GM18502 (cell line): ENCODE results near the gene NBEA.

Experiments used
- ATAC-seq: cut with Tn5 transposase; IDR thresholded peaks from one replicate; pipeline ENCODE4 v1.9.1; 2021; ENCODE audit warnings: mild to moderate bottlenecking; ENCODE audit not compliant: unreplicated experiment, poor library complexity

Gene NBEA

DNA sequence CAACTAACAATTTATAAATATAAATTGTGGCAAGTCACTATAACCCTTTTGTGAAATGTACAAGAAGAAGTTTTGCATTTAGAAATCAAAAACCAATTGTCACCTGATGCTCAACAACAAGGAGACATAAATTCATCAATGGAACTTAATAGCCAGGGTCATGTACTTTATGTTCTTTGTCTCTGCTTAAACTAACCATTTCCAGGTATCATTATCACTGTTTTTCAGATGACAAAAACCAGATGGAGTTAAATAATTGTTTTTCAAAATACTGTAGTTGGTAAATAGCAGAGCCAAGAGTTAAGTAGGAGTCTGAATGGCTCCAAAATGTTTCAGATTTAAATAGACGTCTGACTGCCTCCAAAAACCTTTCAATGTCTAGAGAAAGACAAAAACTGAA is 606.7 kb downstream of the NBEA start:
- no peak for ATAC-seq

DNA sequence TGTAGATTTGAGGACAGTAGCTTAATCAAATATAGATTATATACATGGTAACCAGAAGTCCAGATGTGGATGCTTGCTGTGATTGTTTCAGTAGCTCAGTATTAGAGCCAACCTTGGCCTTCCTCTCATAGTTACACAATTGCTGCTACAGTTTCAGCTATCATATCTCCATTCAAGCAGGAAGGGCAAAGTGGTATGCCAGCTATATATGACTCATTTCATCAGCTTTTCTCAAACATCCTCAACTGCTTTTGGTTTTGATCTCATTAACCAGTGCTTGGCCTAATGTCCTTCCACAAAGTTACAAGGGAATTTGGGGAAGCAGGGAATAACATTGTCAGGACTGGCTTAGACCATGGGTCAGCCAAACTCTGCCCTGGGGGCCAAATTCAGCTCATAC is 607.4 kb downstream of the NBEA start:
- ATAC-seq = peak; percentile 52

DNA sequence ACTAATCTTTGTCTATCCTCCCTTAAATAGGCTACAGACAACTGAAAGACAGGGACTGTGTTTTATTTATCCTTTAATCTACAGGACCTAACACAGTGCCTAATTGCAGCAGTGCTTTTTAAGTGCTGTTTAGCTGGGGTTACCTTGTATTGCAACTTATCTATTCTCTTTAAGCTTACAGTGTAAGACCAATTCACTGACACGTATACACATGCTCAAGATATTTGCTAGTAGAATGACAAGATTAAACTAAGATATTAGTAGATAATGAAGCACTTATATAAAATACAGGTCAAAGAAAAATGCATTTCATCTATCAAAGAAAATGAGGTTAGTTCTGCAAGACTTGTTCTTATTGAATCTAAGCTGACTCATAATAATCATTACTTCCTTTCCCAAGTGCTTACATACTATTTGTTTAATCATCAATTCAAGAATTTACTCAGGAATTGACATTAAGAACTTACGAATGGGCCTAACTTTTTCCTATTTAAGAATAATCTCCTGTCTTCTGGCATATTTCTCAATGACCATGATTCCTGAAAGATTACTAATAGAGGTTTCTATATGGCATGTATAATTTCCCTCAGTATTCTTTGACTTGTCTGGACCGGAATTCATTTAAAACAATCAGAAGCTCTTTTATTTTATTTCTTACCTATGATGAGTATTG is 610.2 kb downstream of the NBEA start:
- no peak for ATAC-seq

DNA sequence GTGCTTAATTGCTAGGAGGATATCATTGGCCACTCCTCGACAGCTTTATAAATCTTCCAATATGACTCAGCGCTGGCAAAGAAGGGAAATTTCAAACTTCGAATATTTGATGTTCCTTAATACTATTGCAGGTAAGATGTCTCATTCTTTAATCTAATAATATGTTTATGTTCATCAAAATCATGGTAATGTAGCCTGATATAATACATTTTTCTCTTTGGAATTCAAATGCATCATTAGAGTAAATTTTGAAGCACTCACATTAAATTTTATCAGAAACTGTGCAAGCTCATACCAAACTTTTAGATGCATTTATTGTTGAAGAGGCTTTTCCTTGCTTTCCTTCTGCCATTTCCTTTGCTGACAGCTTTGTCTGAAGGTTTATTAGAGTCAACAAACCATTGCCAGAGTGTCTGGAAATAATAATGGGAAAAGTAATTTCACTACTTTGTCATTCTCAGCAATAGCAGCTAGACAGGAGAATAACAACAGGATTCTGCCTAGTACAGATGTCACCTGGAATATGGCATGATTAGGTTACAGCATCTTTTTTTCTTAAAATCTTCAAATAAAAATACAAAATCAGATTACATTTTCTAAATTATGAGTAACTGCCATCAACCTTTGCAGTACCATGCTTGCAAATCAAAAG is 613.0 kb downstream of the NBEA start:
- ATAC-seq = no peak

DNA sequence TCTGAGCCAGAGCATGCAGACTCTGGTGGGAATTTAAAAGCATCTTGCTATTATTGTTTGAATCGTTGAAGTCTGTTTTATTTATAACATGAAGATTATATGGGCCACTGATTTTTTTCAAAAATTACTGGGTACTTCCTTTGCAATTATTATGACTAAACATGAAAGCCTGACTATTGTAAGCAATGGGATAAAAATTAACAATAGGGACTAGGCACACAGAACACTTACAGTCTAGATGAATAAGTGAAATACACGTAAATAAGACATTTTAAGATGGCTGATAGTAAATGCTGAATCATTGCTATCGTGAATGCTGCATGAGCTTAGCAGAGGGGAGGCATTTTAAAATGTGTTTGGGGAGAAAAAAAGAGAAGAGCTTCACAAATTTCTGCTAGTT is 615.4 kb downstream of the NBEA start:
- ATAC-seq = no peak

DNA sequence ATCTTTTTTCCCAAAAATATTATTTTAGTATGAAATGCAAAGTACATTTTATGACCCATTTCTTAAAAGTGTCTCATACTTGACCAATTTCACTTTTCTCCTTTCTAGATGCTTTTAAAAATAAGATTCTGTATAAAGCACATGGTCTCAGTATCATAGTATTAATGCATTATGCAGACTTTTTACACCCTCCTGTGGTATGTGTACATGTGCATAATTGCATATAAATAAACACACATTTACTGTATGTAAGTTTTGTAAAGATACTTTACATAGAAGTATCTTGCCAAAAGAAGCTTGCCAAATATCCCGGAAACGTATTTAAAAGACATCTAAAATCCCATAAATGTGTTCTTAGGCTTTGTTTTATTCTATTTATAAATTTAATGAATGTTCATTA is 619.5 kb downstream of the NBEA start:
- ATAC-seq = no peak

DNA sequence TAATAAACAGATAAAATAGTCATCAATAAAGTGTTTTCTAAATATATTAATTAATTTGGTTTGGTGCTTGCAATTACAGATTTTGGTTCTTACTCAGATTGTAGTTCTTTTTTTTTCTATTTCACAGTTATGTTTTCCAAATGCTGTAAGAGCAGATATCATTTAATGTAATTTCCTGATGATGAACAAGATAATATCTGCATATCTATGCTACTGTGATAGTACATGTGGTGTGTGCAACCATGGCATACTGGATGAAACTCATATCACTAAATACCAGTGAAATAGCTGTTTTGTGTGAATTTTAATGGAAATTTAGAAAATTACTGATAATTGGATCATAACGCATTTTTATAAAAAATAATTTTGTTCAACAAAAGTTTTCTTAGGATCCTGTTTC is 623.2 kb downstream of the NBEA start:
- no peak for ATAC-seq

DNA sequence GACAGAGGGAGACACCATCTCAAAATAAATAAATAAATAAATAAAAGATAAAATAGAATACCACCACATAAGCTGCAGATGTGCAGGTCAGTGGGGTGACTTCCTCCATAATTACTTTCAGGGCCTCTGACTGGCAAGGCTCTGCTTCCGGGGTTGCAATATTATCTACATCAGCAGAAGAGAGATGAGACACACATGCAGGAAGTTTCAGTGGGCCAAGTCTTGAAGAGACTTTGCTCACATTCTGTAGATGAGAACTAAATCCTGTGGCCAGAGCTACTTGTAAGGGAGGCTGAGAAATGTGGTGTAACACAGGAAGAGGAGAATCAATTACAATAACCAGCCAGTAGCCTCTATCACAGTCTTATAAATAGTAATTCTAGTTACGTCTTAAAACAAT is 624.3 kb downstream of the NBEA start:
- no peak for ATAC-seq

DNA sequence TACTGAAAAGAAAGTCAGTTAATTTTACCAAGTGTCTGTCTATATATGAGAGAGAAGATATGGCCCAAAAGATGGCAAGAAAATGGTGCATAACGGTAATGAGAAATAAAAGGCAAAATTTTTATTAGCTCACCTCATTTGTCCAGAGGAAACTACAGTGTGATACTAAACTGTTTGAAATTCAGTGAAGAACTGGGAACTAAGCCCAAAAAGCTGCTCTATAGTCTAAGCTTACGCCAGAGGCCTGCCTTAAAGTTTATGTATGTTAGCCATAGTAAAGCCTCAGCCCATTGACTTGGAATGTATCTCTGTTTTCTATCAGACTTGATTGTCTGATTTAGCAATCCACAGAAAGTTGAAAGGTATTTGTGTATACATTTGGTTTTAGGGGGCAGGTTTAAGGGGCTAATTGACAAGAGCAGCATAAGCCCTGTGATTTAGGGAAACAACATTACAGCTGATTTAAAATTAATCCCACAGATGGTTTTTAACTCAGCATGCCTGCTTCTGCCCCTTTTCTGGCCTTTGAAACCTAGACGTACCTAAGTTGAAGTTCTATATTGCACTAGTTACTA is 625.4 kb downstream of the NBEA start:
- no peak for ATAC-seq

DNA sequence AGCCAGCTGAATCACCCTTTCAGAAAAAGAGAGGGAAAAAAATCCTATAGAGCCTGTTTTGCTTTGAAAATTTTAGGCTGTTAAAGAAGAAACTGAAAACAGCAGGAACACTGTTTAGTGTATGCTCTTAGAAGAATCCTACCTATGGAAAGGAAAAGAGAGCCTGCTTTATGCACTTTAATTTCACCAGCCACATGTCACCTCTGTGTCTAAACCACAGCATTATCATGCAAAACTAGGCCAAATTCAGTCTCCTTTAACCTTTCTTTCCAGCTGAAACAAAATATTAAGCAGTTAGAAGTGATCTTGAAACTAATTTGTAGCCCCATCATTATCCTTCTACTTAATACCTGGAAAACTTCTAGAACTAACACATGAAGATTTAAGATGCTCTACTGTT is 631.6 kb downstream of the NBEA start:
- ATAC-seq = no peak

DNA sequence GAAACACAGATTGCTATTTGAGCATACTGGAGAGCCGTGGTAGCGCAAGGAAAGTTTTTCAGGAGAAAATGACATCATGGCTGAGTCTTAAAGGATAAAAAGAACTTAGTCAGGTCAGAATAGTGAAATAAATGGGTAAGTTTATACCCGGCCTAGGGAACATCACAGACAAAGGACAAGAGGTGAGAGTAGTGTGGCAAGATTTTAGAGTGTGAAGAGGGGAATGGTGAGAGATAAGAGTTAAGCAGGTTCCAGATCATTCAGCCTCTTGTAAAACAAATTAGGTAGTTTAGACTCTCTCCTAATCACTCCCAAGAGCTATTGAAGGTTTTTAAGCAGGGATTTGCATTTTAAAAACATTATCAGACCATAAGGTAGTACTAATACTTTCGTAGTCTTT is 650.4 kb downstream of the NBEA start:
- no peak for ATAC-seq

DNA sequence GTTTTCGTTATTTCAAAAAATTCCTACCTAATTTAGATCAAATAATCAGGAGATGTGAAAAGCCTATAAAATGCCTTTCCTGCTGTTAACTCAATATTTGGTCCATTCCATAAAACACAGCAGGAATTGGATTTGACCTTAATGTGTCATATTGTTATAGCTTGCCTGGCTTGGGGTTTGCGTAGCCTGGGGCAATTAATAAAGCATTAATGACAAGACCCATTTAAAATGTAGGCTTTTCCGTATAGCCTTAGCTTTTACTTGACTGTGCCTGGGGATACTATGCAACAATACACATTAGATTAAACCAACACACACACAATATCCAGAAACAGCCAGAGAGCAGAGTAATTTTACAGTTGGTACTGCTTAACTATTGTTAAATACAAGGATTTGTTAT is 651.6 kb downstream of the NBEA start:
- no peak for ATAC-seq

DNA sequence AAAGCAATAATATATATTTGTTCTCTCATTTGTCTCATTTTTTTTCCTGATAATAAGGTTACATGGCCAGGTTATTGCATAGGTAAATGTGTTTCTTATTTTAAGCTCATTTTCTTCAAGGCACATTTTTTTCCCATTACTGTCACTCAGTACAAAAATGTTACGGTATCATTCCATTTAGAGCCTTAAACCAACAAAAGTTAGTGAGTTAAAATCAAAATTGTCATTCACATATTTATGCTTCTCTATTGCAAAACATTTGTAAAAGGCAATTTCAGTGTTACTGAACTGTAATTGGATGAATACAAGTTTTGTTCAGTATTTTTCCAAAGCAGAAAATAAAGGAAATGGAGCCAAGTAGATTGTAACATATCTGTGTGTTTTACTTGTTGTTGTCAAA is 652.0 kb downstream of the NBEA start:
- no peak for ATAC-seq

DNA sequence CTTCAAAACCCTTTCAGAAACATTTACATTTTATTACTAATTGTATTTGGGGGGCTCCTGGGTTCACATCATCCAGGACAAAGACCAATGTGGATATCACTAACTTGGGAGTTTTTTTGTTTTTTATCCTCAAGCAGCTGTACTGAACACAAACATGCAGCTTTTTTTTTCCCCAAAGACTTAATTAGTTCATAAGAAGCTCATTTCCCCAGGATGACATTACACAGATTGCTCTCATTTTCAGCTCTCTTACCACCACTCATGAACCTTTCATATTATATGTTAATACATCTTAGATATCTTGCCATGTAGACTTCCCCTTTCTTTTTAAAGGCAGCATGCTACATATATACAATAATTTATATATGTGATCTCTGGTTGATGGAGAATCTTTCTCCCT is 653.1 kb downstream of the NBEA start:
- no peak for ATAC-seq

DNA sequence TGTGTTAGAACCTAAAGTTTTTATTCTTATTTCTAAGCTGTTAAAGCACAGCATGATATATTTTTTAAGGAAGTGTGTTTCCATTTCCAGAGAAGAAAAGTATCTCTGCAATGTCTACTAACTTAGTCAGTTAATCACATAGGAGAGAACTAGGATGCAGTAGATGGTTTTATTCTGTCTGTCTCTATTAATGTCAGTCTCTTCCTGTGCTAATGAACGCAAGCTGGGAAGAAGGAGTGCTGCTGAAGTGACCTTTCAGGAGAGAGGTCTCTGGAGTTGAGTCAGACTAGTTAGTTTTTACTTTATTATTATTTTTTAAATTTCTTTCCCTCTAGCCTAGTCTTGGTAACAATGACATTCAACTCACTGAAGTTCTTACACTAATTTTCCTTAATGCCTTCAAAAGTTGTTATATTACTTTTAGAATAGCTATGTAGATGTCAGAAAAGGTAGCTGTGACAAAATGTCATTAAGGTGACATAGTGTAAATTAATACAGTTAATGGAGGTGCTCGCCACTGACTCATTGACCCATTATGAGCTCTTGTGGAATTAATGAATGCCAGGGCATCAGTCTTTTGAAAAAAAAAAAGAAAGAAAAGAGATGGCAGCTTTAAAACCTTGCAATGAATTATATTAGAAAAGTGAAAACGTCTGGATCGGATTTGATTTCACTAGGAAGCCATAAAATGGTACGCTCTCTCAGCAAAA is 654.4 kb downstream of the NBEA start:
- ATAC-seq = no peak

DNA sequence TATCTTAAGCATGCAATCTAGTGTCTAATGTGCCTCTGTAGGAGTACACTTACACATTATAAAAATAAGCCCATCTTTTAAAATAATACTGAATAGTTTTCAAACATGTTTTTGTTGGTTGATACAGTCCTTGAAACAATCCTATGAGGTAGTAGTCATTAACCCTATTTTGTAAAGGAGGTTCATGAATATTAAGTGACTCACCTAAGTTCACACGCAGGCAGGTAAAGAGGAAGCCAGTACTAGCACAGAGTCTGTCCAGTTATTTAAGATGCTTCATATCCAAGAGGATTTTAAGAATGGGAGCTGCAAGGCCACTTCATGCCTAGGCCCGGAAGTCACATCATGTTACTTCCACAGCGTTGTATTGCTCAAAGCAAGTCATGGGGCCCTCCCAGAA is 655.4 kb downstream of the NBEA start:
- ATAC-seq = no peak

DNA sequence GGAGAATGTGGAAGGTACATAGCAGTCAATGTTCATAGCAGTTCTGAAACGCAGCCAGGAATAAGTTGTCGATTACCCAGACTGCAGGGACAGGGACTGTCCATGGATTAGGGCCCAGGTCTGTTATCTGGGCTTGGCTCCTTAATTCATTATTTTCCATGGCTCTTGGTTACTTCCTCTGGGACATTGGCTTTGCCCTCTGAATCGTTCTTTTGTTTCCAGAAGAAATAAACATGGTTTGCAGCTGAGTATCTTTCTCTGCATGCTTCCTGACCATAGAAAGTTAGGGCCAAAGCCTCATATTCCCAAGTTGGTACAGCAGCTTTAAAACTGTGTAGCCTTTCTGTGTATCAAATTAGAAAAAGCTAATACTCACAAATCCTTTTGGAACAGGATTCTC is 656.2 kb downstream of the NBEA start:
- no peak for ATAC-seq

DNA sequence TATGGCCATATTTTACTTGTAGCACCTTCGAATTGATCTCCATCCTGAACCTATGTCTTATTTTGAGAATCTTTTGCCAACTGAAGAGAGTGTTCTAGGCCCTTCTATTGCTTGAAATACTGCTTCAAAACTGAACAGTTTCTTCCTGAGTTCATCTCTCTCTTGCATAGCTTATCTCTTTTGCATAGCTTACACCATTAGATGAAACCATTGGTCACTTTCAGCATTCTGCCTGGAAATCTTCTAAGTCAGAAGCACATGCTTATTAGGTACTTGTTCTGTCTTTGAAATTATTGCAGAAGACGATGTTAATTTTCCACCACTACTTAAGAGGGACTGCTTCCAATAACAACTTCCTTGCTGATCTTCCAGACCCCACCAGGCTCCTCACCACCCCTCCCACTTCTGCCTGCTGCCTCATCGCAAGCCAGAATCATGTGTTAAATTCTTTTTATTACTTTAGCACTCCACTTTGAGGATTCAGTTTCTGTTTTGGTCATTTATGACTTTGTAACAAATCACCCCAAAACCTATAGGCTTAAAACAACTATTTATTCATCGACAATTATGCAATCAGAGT is 656.8 kb downstream of the NBEA start:
- ATAC-seq = no peak

DNA sequence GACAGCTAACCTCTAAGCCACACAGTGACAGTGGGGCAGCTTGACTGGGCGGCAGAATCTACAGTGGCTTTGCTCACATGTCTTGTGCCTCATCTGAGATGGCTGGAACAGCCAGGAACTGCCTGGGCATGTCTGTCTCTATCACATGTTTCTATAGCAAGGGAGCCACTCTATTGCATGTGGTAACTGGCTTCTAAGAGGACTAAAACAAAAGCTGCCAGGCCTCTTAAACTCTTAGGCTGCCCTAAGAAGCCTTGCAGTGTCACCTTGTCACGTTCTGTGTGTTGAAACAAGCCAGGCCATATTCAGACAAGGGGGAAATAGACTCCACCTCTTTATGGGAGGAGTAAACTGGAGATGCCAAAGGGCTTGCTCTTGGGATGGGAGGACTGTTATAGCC is 657.3 kb downstream of the NBEA start:
- ATAC-seq = no peak

DNA sequence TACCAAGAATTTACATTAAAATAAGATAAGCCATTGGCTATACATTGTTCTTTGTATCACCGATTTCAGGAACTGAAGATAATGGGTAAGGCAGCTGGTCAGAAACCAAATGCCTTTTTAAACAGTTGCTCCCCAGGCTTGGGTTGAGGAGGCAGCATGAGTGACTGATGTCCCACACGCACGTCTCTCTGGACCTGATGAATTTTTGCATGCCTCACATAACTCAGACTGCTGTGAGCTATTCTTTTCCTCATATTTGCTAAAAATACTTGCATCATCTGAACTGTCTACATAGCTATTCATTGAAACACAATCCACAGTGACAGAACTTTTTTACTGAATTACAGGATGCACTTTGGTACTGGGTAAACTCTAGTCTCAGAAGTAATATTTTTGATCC is 658.1 kb downstream of the NBEA start:
- no peak for ATAC-seq

DNA sequence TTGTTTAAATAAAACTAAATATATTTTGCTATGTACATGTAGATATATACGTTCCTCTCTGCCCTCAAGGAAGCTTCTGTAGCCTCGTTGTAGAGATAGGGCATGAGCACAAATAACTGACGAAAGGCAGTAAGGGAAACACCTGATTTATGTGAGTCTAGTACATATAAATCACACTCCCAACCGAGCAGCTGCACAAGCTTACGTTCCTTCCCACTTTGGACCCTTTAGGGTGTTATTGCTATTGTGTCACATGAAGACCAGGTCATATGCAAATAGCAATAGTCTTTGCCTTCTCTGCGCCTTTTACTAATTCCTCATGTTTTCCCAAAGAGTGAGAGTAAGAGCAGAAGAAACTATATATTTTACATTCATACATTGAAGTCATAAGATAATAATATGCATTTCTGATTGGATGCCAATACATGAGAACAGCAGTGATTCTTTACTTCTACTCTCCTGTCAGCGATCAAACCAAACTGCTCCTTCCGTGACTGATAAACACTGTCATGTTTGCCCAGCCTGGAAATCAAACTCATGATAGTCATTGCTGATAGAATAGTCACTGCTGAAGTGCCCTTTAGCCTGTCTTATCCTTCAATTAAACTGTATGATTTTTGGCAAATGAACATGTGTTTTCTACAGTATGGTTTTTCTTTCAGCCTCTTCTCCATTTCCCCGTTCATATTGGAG is 661.7 kb downstream of the NBEA start:
- no peak for ATAC-seq
